EH (cell line): Measurements from ENCODE around the gene PRR5L.

ENCODE experiments used
- DNase-seq: peaks from one replicate; pipeline ENCODE4 v3.0.0-alpha.2; 2015; ENCODE audit warnings: low read depth

PRR5L gene

DNA sequence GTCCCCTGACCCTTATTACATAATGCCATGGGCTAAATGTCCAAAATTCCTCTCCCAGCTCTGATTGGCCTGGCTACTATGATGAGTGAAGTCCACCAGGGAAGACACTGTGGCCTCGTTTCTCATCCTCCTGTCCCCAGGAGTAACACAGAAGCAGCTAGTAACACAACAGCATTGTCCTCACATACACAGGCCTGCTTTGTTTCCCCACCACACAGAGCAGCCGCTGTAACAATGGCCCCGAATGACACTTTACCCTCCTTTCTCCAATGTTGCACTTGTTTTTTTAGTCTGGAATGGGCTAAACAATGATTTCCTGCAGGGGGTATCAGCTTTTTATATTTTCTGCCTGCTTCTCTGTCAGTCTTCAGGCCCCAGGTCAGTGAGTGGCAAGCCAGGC, at the start of gene PRR5L:
Gene PRR5L (plus strand): TSS at position 363 of the 400 bp plus-strand sequence. CDS start 104,834 bp downstream, outside the sequence.
- DNase-seq, result no peak

DNA sequence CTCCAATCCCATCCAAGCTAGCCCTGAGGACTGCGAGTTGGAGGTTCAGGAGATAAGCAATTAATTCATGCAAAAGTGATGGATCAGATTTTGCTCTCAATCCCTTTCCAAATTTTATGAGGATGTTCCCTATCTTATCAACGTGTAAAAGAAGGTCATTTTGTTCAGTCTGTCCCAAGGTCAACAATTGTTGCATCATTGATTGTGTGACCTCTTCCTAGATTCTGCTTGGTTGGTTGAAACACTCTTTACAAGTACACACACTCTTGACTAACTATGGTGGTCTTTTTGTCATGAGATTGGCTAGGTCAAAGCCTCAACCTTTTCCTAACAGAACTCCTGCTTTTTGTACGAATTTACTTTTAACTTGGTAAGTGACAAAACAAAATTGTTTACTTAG, 48.6 kb upstream of the PRR5L start:
- no peak for DNase-seq

DNA sequence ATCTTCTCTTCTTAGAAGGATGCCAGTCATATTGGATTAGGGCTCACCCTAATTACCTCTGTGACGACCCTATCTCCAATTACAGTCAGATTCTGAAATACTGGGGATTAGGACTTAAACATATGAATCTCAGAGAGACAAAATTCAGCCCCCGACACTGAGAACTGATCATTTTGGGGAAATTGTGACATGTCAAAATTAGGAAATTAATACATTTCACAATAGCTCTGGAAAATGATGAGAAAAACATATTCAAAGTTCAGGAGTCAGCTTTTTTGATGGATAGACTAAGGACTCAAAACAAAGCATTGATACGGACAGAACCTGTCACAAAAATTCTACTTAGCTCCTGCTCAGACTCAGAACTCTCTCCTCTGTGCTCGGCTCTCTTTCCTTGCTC, 47.7 kb upstream of the PRR5L start:
- no peak for DNase-seq

DNA sequence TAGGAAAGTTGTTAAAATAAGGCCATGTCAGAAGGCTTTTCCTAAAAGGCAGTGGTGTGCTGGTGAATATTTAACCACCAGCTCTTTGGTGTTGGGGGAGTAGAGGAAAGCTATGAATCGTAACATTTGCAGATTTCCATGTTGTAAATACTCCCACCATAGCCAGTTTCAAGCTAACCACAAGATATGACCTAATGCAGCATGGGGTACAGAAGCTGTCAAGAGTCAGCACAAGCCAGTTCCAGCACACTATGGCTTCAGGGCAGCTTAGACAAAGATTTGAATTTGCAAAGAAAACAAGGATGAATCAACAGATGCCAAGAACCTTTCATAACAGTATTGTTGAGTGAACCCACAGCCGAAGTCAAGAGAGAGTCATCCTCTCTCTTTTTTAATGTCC, 46.8 kb upstream of the PRR5L start:
- peak; percentile 90 for DNase-seq

- DNase-seq, result no peak
These were observed 44.3 kb upstream of the PRR5L start for GRCh38 chr11:36251823-36252222.

DNA sequence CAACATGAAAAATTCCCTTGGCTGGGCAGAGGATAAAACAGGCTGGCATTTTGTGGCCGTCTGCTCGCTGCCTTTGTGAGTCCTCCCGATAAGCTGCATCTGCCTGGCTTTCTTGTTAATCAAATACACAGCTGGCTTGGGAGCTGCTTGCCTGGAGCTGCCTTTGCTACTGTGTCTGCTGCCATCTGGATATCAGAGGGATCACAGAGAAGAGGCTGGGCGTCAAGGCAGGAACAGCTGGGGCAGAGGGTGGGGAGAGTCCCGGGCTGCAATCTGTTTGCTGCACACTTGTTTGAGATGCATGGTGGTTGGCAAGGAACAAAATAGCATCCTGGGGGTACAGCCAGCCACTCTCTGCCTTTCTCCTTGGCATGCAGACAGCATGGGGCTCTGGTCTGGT, 42.9 kb upstream of the PRR5L start:
- DNase-seq, result no peak

DNA sequence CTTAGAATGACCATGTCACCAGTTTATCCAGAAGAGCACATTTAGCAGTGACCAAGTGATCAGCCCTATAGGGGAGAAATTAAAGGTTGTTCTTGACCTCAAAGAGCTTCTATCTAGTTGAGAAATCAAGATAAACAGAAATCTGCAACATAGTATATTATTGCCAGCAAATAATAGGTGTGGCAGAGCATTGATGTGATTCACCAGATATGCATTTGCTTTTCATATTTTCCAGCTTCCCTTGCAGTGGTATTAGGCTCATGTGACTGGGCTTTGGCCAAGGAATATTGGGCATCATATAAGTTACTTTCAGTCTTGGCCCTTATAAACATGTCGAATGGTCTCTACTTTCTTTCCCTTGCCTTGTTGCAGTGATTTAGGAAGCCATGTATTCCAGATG, 41.4 kb upstream of the PRR5L start:
- DNase-seq, result no peak

DNA sequence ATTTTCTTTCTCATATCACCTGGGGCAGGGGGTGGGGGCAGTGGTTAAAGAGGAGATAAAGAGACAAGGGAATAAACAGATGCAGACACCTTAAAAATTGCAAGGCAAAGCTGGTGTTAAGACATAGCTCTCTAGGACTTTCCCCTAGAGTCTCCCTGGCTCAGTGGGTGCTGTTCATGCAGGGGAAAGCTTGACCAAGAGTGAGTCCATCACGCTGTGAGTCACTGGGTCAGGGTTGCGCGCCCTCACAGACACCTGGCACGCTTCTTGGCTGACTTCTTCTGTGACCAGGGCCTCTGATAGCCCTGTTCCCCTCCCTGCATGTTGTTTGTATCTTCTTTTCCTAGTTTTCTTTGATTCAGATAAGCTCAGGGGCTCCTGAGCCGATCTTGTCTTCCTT, 38.7 kb upstream of the PRR5L start:
- DNase-seq, result no peak

DNA sequence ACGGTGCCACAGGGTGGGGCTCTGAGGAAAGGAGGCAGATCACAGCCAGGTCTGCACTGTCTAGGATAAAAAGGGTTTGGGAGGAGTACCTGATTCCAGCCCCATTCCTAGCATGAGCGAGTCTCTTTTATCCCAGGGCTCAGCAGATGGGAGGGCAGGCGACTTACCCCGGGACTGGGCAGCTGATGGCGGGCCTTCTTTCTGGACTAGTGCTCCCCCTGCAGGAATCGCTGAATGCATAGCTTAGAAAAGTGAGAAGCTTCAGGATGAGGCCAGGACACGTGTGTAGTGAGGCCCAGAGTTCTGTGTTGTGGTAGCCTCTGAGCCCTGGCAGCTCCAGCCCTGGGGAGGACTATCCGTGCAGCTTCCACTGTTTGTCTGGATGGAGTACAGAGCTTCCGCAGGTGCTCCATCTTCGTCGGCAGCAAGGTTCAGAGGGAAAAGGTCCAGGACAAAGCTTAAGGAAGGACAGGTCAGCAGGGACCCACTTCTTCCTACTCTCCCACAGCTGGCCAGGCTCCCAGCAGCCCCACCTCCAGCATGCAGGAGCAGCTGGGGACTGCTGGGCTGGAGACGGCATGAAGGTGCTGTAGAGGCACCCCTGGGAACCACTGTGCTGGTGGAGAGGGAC, 37.2 kb upstream of the PRR5L start:
- DNase-seq, result peak; percentile 77

GRCh38 chr11:36261094-36261493, 35.0 kb upstream of the PRR5L start:
- no peak for DNase-seq

DNA sequence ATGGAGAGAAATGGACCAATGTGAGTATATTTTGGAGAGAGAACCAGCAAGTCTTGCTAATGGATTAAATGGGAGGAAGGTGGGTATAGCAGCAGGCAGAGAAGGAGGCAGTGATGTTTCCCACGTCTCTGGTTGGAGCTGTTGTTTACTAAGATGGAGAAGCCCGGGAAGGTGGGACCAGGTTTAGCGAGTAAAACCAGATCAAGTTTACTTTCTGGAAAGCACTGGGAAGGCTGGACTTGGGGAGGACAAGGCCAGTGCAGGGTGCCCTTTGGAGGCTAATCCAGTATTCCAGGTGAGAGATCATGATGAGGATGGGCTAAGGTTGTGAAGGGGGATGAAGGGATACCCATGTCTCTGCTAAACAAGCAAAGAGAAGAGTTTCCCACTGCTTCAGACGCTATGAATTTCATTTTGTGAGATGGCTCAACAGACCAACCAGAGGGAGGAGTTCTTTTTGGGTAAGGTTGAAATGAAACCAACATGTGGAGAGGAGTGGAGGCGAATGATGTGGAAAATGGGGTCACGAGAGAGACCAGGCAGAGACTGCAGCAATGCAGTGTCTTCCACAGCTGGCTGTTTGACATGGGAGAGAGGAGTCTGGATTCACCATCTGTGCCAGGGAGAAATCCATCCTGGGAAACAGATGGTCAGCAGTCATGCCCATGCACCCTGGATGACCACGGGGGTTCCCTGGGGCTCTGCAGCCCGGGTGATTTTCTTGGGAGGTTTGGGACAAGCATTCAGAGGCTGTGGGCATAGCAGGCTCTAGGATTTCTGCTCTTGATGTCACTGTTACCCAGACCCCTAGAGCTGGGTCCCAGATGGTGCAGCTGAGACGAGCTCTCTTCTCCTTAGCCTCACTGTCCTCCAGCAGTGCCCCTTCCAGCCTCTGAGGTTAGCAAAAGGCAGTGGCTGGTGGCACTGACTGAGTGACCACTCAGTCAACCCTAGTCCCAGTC, 31.8 kb upstream of the PRR5L start:
- no peak for DNase-seq

GRCh38 chr11:36264973-36265344, 31.1 kb upstream of the PRR5L start:
- no peak for DNase-seq

DNA sequence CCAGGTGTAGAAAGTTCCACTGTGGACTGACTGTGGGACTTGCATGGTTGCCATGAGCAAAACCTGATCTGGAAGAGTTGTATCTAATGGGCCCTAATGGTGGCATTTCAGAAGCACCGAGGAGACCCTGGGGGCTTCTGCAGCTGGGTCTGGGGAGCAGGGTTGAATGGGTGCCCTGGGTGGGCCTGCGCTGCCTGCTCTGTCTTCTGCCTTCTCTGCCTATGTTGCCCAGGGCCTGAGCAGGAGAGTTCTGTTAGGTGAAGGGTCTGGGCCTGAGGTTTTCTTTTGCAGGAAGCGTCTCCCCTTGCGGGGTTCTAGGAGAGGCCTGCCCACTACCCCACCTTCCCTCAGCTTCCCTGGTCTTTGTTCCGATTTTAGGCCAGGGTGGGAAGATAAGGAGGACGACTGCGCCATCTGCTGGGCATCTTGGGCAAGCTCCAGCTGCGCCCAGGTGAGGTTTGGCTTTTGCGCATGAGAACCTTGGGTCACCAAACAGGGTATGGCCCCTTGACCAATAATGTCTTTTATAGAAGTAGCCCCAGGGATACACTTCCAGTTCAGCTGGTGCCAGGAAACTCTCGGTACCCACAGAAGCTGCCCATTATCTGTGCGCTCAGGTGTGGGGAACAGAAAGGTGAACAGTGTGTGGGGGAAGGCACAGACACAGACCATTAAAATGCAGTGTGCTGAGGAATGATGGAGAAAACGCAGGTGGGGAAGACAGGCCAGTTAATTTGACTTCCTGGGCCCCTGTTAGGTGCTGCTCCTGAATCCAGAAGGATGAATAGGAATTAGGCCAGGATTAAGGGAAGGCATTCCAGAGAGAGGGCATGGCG, 30.1 kb upstream of the PRR5L start:
- peak; percentile 46 for DNase-seq

- DNase-seq, result no peak
These were observed 29.3 kb upstream of the PRR5L start for GRCh38 chr11:36266767-36267166.

DNA sequence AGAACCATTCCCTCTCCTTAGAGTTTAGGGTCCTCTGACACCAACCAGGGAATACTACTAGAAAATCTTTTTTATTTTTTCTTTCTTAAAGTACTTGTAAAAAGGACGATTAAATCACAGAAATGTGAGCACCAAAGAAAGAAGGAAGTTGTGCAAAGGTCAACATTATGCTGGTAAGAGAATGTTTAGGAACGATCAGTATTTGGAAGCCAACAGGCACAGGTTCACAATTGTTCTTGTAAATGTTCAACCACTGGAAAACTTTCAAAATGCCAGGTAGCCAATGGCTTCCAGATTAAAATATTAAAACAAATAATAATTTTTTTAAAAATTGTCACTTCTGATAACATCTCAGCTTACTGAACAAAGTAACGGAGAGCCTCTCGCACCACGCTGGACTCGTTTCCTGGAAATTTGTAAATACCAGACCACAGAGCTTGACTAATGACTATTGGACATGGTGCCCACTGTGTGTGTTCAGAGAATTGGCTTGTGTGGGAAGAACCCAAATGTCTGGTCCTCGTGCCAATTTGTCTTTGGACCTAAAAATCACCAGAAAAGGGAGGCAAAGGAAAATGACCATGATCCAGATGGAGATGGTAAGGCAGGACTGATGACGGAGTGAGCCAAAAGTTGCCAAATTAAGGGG, 27.6 kb upstream of the PRR5L start:
- no peak for DNase-seq

DNA sequence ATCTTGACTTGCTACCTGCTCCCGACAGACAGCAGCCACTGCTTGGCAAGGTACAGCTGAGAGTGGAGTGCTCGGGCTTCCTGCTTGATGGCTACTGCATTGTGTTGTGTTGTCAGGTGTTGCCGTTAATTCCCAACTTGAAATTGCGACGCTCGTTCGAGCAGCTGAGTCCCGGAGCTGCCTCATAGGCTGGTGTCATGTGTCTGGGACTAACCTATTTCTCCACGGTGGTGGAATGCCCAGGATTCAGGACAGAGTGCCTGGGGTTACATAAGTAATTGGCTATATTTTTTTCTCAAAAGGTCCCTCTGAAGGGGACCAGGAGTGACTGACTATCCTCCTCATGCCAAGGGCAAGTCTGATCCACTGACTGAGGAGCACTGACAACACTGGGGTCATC, 25.4 kb upstream of the PRR5L start:
- no peak for DNase-seq

DNA sequence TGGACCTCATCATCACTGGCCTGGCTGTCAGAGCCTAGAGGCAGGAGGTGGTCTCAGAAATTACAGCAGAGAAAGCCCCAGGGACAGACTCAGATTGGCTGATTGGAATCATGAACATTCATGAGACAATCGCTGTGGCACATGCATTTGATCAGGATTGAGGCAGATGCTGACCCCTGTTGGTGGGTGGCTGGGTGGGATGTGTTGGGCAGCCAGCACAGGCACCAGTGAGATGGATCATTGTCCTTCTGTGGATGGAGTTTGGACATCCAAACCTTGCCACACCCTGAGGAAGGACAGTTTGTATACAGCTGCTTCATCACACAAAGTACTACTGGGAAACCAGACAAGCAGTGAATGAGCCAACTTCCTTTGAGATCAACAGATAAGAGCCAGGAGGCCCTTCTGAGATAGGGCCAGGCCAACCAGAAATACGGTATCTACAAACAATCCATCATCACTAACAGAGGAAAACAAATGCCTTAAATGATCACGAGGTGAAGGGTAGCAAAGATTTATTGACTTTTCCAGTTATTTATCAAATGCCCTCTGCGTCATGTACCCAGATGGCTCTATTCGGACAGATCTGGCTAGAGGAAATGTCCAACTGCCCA, 24.2 kb upstream of the PRR5L start:
- DNase-seq, result peak; percentile 40

- no peak for DNase-seq
These were observed 23.0 kb upstream of the PRR5L start for GRCh38 chr11:36273110-36273509.

GRCh38 chr11:36274414-36274813, 21.7 kb upstream of the PRR5L start:
- DNase-seq, result no peak

- no peak for DNase-seq
These were observed 17.4 kb upstream of the PRR5L start for GRCh38 chr11:36278531-36279282.

DNA sequence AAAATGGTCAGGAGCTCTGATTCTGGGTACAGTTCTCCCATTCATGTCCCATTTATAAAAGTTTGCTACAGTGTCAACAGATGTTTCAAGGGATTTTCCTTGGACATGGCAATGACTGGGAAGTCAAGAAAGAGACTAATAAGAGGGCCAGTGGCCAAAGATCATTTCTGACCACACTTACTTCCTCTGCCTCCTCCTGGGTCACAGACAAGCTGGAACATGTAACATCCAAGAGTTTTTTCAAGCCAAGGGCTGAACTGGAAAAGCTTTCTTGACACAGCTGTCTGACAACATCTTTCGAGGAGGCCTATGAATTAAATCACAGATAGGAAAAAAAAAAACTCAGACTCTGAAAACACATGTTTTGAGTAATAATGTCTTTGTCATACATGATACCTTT, 15.6 kb upstream of the PRR5L start:
- DNase-seq, result no peak
